Liver (tissue), 3 donors: ENCODE results near the gene PDPN.

Experiments
- ATF3 ChIP-seq: IDR thresholded peaks from 2 replicates; pipeline ENCODE4 v1.6.1; 2016; ENCODE audit warnings: antibody characterized with exemption
- CTCF ChIP-seq: fragments of 150-350 bp; IDR thresholded peaks from 2 replicates; pipeline ENCODE4 v1.5.1; 2017; ENCODE audit warnings: improper control_type of control experiment, low read depth, low read length; ENCODE audit not compliant: missing input control
- EGR1 ChIP-seq, 2 donors: IDR thresholded peaks; 2 replicates each; pipeline ENCODE4 v1.6.1; 2016 to 2018; ENCODE audit warnings: antibody characterized with exemption in 2 of 2, low read depth in 2 of 2
- GABPA ChIP-seq, 2 donors: IDR thresholded peaks in 1 of 2; conservative IDR thresholded peaks in 1 of 2; 2 replicates each; pipeline ENCODE4 v1.6.1; 2016; ENCODE audit warnings: antibody characterized with exemption in 2 of 2, mild to moderate bottlenecking in 1 of 2, moderate library complexity in 1 of 2
- HNF4G ChIP-seq: IDR thresholded peaks from 2 replicates; pipeline ENCODE4 v1.6.1; 2016; ENCODE audit warnings: antibody characterized with exemption
- JUND ChIP-seq, 2 donors: IDR thresholded peaks; 2 replicates each; pipeline ENCODE4 v1.6.1; 2016; ENCODE audit warnings: antibody characterized with exemption in 2 of 2
- MAX ChIP-seq: IDR thresholded peaks from 2 replicates; pipeline ENCODE4 v1.6.1; 2016; ENCODE audit warnings: antibody characterized with exemption
- RAD21 ChIP-seq, 2 donors: IDR thresholded peaks; 2 replicates each; pipeline ENCODE4 v1.6.1; 2016; ENCODE audit warnings: antibody characterized with exemption in 2 of 2, mild to moderate bottlenecking in 2 of 2
- REST ChIP-seq: IDR thresholded peaks from 2 replicates; pipeline ENCODE4 v1.6.1; 2016; ENCODE audit warnings: antibody characterized with exemption, mild to moderate bottlenecking
- RXRA ChIP-seq, 2 donors: IDR thresholded peaks; 2 replicates each; pipeline ENCODE4 v1.6.1; 2017 to 2018; ENCODE audit warnings: antibody characterized with exemption in 2 of 2, mild to moderate bottlenecking in 1 of 2
- SP1 ChIP-seq: IDR thresholded peaks from 2 replicates; pipeline ENCODE4 v1.6.1; 2018; ENCODE audit warnings: antibody characterized with exemption, mild to moderate bottlenecking
- TAF1 ChIP-seq: conservative IDR thresholded peaks from 2 replicates; pipeline ENCODE4 v1.6.1; 2016; ENCODE audit warnings: antibody characterized with exemption, mild to moderate bottlenecking
- YY1 ChIP-seq: IDR thresholded peaks from 2 replicates; pipeline ENCODE4 v1.6.1; 2016; ENCODE audit warnings: antibody characterized with exemption, mild to moderate bottlenecking
- ZBTB33 ChIP-seq: IDR thresholded peaks from 2 replicates; pipeline ENCODE4 v1.6.1; 2016; ENCODE audit warnings: antibody characterized with exemption
- donor health status: healthy.
- donor health status: healthy.

GRCh38 chr1:13549521-13549920 is 34.1 kb upstream of the PDPN start:
- TF ChIP-seq CTCF: no peak
- no peak for TF ChIP-seq GABPA (IDR thresholded peaks at IDR 0.05 in 1 of 2, conservative IDR thresholded peaks at IDR 0.05 in 1 of 2)
- no peak for TF ChIP-seq REST
- TF ChIP-seq EGR1 (IDR thresholded peaks at IDR 0.05; ENCODE audit: low read depth in 2 of 2): no peak
- no peak for TF ChIP-seq RAD21 (IDR thresholded peaks at IDR 0.05)
- TF ChIP-seq MAX: no peak
- TF ChIP-seq RXRA (IDR thresholded peaks at IDR 0.05): no peak
- TF ChIP-seq ATF3: no peak
- no peak for TF ChIP-seq TAF1
- TF ChIP-seq JUND (IDR thresholded peaks at IDR 0.05): no peak
- no peak for TF ChIP-seq YY1
- no peak for TF ChIP-seq HNF4G
- TF ChIP-seq ZBTB33: no peak
- no peak for TF ChIP-seq SP1
